IPS DF 19.7 (cell line): Measurements from ENCODE around the gene MTMR12.

Experiments used
- DNase-seq: peaks from one replicate; pipeline ENCODE4 v3.0.0-alpha.2; 2013; ENCODE audit warnings: low read depth, low spot score

The MTMR12 gene

DNA sequence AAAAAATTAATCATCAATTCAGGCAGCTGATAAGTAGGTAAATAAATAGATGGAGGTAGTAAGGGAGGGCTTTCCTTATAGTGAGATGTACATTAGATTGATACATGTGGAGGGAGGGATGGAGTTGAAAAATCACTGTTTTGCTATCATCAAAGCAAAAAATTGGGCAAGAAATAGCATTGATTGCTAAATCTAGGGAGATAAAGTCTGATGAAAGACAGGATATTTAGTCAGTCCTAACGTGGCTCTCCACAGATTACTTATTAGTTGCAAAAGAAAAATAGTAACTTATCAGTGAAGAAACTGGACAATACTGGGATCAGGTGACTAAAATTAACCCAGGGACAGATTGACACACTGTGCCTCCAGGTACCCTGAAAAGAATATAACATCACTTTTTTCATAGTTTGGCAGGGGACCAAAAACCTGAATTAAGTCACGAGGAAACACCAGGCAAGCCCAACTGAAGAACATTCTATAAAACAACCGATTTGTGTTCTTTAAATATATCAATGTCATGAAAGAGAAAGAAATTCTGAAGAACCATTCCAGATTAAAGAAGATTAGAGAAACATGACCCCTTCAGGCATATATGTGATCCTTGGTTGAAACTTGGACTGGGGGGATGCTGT lies 111.5 kb downstream of the MTMR12 start:
- no peak for DNase-seq

DNA sequence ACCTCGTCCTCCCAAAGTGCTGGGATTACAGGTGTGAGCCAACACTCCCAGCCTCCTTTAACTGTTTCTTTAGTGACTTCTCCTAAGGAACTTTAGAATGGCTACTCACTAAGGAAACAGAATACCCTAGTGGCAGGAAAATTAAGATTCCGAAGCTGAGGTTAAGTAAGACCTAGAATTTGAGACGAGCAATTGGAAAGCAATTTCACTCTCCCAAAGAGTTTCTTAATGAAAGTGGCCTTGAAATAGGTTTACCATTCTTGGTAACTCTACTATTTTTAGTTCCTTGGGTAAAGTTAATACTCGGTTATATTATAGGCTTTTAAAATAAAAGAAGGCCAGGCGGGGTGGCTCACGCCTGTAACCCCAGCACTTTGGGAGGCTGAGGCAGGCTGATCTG lies 115.7 kb downstream of the MTMR12 start:
- no peak for DNase-seq

DNA sequence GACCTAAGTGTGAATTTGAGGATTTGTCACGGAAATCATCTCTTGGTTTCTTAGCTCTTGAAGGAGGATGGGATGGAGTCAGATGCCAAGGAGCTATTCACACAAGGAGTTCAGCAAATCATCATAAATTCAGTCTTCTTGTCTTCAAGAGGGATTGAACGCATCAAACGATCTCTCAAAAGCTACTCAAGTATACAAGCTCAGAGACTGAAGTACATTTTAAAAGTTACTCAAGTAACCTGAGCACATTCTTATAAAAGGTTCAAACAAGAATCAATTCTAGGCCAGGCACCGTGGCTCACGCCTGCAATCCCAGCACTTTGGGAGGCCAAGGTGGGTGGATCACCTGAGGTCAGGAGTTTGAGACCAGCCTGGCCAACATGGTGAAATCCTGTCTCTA lies 117.5 kb downstream of the MTMR12 start:
- no peak for DNase-seq

DNA sequence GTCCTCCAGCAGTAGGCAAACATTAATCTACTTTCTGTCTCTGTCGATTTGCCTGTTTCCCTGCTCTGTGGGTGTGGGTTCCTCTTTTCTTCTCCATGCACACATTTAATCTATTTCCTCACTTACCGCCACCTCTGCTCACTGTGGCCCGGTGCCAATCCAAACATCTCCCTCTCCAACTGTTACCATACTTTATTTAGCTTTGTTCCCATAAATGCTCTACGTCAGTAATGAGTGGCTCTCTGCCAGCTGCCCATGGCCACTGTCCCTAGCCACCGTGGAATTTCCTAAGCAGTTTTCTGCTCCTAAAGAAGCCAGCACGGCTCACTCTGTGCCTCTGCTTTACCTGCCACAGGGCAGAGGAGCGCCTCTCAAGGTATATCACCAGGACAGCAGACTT lies 119.1 kb downstream of the MTMR12 start:
- no peak for DNase-seq

DNA sequence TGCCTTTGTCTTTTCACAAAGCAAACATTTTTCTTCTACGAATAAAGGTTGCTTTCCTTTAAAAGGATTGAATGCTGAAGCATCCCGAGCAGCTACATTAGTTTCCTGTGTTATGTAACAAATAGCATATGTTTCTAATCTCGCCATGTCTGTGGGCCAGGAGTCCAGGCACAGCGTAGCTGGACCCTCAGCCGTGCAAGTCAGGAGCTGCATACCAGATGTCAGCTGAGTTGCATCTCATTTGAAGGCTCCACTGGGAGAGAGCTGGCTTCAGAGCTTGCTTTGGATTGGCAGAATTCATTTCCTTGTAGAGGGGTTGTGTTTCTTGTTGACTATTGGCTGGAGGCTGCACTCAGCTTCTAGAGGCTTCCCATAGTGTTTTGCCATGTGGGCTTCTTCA lies 122.6 kb downstream of the MTMR12 start:
- no peak for DNase-seq

DNA sequence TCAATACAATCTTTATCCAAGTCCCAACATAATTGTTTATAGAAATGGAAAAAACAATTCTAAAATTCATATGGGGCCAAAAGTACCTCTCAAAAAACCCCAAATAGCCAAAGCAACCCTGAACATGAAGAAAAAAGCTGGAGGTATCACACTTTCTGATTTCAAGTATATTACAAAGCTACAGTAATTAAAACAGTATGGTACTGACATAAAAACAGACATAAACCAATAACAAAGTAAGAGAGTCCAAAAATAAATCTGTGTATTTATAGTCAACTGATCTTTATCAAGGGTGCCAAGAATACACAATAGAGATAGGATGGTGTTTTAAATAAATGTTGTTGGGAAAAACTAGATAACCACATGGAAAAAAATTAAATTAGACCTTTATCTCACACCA lies 125.1 kb downstream of the MTMR12 start:
- no peak for DNase-seq

DNA sequence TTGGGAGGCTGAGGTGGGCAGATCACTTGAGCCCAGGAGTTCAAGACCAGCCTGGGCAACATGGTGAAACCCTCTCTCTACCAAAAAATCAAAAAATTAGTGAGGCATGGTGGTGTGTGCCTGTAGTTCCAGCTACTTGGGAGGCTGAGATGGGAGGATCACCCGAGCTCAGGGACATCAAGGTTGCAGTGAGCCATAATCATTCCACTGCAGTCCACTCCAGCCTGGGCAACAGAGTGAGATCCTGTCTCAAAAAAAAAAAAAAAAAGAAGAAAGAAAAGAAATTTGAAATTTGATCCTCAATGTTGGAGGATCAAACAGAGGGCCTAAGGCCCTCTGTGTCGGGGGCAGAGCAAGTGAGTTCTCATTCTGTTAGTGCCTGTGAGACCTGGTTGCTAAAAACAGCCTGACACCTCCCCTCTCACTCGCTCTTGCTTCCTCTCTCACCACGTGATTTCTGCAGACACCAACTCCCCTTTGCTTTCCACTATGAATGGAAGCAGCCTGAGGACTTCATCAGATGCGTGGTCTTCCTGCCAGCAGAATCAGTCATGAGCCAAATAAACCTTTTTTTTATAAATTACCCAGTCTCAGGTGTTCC lies 130.2 kb downstream of the MTMR12 start:
- DNase-seq = no peak
